HT-29 (cell line): ENCODE results near the gene MBL2. TPM values are rescaled to one million over a fixed set of nuclear protein-coding genes. Genes with fewer than 3 reads are reported as not detected.
A peak's percentile ranks its signal among the peaks of the same experiment; 100 is the strongest.

Source experiments
- DNase-seq: peaks from one replicate; pipeline ENCODE4 v3.0.0-alpha.2; 2015; ENCODE audit warnings: low spot score
- total RNA-seq: library from RNA; depleted of rRNA; stranded (reverse); fragments of >200 nt; shearing (Covaris generic); gene quantifications from 2 replicates; pipeline ENCODE4 v1.2.3, GENCODE V29; 2014

The MBL2 gene
- total RNA-seq, 1 experiment from 2014 or later = not detected

GRCh38 chr10:52740913-52741675, 31.5 kb downstream of the MBL2 start:
- DNase-seq = peak; percentile 68

DNA sequence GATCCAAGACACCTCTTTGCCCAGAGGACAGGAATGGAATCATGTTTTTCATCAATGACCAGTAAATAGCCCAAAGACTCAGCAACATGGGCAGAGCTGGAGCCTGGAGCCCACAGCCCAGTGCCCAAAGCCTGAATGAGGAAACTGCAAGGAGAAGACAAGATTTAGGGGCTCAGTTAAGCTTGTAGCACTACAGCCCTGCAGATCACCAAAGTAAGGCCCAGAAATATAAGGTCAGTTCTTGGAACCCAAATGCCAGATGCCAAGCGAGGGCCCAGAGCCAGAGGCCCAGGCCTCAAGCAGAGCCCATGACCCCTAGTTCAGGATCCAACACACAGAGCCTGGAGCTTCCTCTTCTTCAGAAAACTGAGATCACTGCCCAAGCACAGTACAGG, 32.4 kb downstream of the MBL2 start:
- no peak for DNase-seq

DNA sequence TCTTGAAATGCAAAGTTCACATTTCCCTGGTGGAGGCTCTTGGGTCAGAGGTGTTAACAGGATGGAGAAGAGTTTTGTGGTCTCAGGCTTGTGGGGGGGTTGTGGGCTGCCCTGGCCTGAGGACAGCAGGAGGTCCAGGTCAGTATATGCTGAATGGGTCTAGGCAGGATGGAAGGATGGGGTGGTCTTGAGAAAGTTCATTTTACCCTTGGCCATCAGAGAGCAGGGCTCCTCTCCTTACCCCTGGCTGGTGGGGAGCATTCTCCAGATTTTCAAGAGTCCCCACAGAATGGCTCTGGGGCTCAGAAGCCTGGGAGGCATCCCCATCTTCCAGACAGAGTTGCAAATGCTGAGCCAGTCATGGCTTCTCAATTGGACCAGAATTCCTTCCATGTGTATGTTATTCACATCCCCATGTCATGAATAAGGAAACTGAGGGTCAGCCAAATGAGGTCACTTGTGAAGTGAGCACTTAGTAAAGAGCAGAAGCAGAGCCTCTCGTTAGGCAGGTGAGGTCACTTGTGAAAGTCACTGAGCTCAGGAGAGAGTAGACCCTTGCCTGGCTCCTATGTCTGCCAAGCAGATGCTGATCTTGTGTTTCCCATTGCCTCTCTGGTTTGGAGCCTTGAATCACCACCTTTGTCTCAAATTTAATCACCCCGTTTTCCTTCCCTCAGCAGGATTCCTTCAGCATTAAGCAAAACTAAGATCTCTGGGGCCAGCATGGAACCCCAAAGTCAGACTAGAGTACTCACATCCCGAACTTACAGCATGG, 33.0 kb downstream of the MBL2 start:
- no peak for DNase-seq

DNA sequence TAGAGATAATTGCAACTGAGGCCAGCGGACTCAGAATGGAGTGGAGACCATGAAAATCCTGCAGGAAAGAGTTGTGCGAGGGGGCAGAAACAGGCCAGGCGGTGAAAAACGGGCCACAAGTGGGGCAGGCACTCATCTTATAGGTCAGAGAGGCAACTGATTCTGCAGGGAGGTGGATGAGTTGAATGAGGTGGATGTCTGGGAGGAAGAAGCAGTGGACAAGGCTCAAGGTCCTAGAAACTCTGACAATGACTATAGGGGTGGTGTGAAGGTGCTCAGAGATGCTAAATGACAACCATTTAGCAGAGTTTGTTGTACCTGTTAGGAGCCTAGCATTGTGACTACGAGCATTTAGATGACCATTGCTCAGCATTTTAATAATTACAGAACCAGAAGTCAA, 33.6 kb downstream of the MBL2 start:
- no peak for DNase-seq

GRCh38 chr10:52729271-52730104, 43.1 kb downstream of the MBL2 start:
- peak; percentile 48 for DNase-seq

GRCh38 chr10:52720018-52720417, 52.6 kb downstream of the MBL2 start:
- DNase-seq = no peak
